ENCODE data around the gene ITGA2B. TPM values are rescaled to one million over a fixed set of nuclear protein-coding genes. Genes with fewer than 3 reads are reported as not detected.
"Not testable (repeated sequence)": the region's sequence is repeated elsewhere in the genome, so short reads cannot be mapped to it uniquely, and the experiment has no call there.

The ITGA2B gene
- total and polyA plus RNA-seq, 2 experiments from 2014 or later, result 13.3 to 13.9 TPM

DNA sequence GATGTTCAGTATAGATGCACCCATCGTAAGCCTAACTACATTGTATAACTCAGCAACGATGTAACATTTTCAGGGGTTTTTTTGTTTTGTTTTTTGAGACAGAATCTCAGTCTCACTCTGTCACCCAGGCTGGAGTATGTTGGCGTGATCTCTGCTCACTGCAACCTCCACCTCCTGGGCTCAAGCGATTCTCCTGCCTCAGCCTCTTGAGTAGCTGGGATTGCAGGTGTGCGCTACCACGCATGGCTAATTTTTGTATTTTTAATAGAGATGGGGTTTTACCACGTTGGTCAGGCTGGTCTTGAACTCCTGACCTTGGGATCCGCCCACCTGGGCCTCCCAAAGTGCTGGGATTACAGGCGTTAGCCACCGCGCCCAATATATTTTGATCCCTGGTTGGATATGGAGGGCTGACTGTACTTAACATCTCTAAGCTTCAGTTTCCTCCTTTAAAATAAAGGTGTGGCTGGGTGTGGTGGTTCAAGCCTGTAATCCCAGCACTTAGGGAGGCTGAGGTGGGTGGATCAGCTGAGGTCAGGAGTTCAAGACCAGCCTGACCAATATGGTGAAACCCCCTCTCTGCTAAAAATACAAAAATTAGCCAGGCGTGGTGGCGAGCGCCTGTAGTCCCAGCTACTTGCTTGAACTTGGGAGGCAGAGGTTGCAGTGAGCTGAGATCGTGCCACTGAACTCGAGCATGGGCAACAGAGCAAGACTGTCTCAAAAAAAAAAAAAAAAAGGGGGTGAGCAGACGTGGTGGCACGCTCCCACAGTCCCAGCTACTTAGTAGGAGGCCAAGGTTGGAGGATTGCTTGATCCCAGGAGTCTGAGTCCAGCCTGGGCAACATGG is 42.0 kb downstream of the ITGA2B start:
- H3K36me3 Mint-ChIP-seq (ENCODE audit: low read depth); H3K27ac ChIP-seq (ENCODE audit: low read depth); DNase-seq (ENCODE audit: low spot score); H3K9me2 ChIP-seq (ENCODE audit: insufficient read depth); H3K4me1 Mint-ChIP-seq; ATAC-seq; H3K4me3 Mint-ChIP-seq; H3K4me3 ChIP-seq; H3F3A ChIP-seq (replicated peaks; ENCODE audit: low read depth); H2AFZ ChIP-seq; H3K4me1 ChIP-seq (ENCODE audit: insufficient read depth); H3K4me2 ChIP-seq; H3K27me3 ChIP-seq (ENCODE audit: insufficient read depth); H3K27ac Mint-ChIP-seq; H4K20me1 ChIP-seq (replicated peaks; ENCODE audit: insufficient read depth); H3K36me3 ChIP-seq (ENCODE audit: insufficient read depth); H3K9me3 Mint-ChIP-seq; H3K79me2 ChIP-seq (replicated peaks; ENCODE audit: insufficient read depth): not testable (repeated sequence)
- peaks cover 17% of the 10 kb centered on the region for H3K27me3 Mint-ChIP-seq (ENCODE audit: insufficient read depth, low read depth, poor library complexity)

DNA sequence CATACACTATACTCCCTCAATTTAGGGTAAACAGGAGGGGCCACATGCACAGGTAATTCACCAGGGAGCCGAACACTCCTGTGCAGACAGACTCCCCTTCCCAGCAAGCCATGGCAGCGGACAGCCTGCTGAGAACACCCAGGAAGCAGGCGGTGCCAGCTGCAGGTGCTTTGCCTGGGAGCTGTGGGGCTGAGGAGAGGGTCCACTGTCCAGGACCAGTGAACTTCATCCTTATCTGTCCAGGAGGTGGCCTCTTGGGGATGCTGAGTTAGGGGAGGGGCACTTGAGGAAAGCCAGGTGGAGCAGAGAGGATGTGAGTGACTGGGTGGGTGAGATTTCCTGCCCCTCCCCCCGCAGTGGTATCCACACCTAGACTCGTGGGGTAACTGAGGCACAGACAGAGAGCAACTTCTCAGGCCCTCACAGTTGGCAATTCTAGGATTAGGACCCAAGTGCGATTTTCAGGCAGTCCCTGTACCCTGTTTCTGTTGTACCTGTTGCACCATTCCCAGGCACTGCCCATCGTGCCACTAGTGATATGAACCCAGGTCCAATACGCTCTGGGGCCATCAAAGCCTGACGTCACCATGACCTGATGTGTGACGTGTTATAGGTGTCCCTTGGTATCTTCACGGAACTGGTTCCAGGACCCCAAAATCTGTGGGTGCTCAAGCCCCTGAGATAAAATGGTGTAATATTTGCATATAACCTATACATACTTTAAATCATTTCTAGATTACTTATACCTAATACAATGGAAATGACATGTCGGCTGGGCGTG is 43.2 kb downstream of the ITGA2B start:
- Mint-ChIP-seq H3K9me3 (peaks cover 3% of the 10 kb centered on the region; the same call in 1 of the 3 replicates), H3K4me1 (peaks cover 8% of the 10 kb centered on the region; the same call in 2 of the 3 replicates), H3K4me3 (peak overlapping the region; percentile 93), H3K36me3 (ENCODE audit: low read depth) (no peaks in the 10 kb centered on the region), H3K27me3 (ENCODE audit: insufficient read depth, low read depth, poor library complexity) (peaks cover 15% of the 10 kb centered on the region), H3K27ac (no peak overlapping the region)
- peaks cover 4% of the 10 kb centered on the region; the same call in 1 of the 2 replicates for H3K4me1 ChIP-seq (ENCODE audit: insufficient read depth)
- H3K4me3 ChIP-seq, result peak overlapping the region; percentile 63
- H3K36me3 ChIP-seq (ENCODE audit: insufficient read depth), result no peaks in the 10 kb centered on the region
- peak overlapping the region; percentile 93 for H3K4me2 ChIP-seq
- H2AFZ ChIP-seq, result no peak overlapping the region
- ATAC-seq (no peak), DNase-seq (ENCODE audit: low spot score) (no peak)
- H4K20me1 ChIP-seq (replicated peaks; ENCODE audit: insufficient read depth), result no peaks in the 10 kb centered on the region
- H3F3A ChIP-seq (replicated peaks; ENCODE audit: low read depth), result 0 out of 2 replicates have a peak, but pooled peaks cover 3% of the 10 kb centered on the region
- no peaks in the 10 kb centered on the region for H3K9me2 ChIP-seq (ENCODE audit: insufficient read depth)
- H3K27ac ChIP-seq (ENCODE audit: low read depth), result no peak overlapping the region
- no peaks in the 10 kb centered on the region for H3K27me3 ChIP-seq (ENCODE audit: insufficient read depth)
- peaks cover 4% of the 10 kb centered on the region; the same call in 1 of the 2 replicates for H3K79me2 ChIP-seq (replicated peaks; ENCODE audit: insufficient read depth)
- TF ChIP-seq EZH2 (IDR thresholded peaks at IDR 0.05; ENCODE audit: low read depth, unreplicated experiment) (no peak), CREB1 (CRISPR knock-in tag; IDR thresholded peaks at IDR 0.05; ENCODE audit: low read depth) (no peak), JUNB (IDR thresholded peaks at IDR 0.05; ENCODE audit: unreplicated experiment) (no peak), EZH2phosphoT487 (IDR thresholded peaks at IDR 0.05; ENCODE audit: unreplicated experiment) (no peak), ETS1 (IDR thresholded peaks at IDR 0.05) (no peak), NANOG (IDR thresholded peaks at IDR 0.05; ENCODE audit: borderline replicate concordance) (no peak), STAT1 (IDR thresholded peaks at IDR 0.05; ENCODE audit: unreplicated experiment) (no peak), ZNF462 (CRISPR knock-in tag; IDR thresholded peaks at IDR 0.05) (no peak), ZNF331 (CRISPR knock-in tag; IDR thresholded peaks at IDR 0.05; ENCODE audit: low read depth) (no peak)
